Coronary artery (tissue), 2 donors: Measurements from ENCODE around the gene P2RX6.

Source experiments
- DNase-seq: peaks from one replicate; pipeline ENCODE4 v3.0.0-alpha.2; 2017; ENCODE audit warnings: low spot score
- H3K27ac ChIP-seq, 2 donors: fragments of 200-600 bp; sonication (generic); one replicate each; pipeline ENCODE4 v1.5.1; 2016 to 2019
- H3K4me3 ChIP-seq: fragments of 200-600 bp; sonication (generic); 2 replicates; pipeline ENCODE4 v1.5.1; 2016; ENCODE audit warnings: mild to moderate bottlenecking, moderate library complexity
- CTCF ChIP-seq: fragments of 200-600 bp; sonication (generic); IDR thresholded peaks from one replicate; pipeline ENCODE4 v1.5.1; 2019; ENCODE audit warnings: antibody characterized with exemption

The P2RX6 gene

GRCh38 chr22:21028277-21029251, 13.6 kb downstream of the P2RX6 start:
- TF ChIP-seq CTCF, result no peak
- DNase-seq, result no peak
- H3K27ac ChIP-seq, result no peak overlapping the region
- no peak overlapping the region for H3K4me3 ChIP-seq

- no peak for DNase-seq
- no peak overlapping the region for H3K4me3 ChIP-seq
- TF ChIP-seq CTCF, result no peak
- no peak overlapping the region for H3K27ac ChIP-seq
Observed at GRCh38 chr22:21029486-21030025, 14.6 kb downstream of the P2RX6 start.

GRCh38 chr22:21030032-21030431, 15.1 kb downstream of the P2RX6 start:
- TF ChIP-seq CTCF, result no peak
- Histone ChIP-seq H3K4me3 (no peak overlapping the region), H3K27ac (no peak overlapping the region)
- DNase-seq, result no peak

- TF ChIP-seq CTCF, result no peak
- DNase-seq, result peak; percentile 65
- Histone ChIP-seq H3K4me3 (peak overlapping the region; percentile 78), H3K27ac (no peak overlapping the region)
Observed at GRCh38 chr22:21030621-21031544, 15.9 kb downstream of the P2RX6 start.

- no peak for TF ChIP-seq CTCF
- DNase-seq, result peak; percentile 71
- H3K4me3 ChIP-seq, result peak overlapping the region; percentile 78
- H3K27ac ChIP-seq, result no peak overlapping the region
Observed at GRCh38 chr22:21031545-21032036, 16.6 kb downstream of the P2RX6 start.

- DNase-seq, result no peak
- no peak for TF ChIP-seq CTCF
- peak within 1 kb of the TSS; percentile 78 for H3K4me3 ChIP-seq
- H3K27ac ChIP-seq, result peak within 1 kb of the TSS in 1 of 2 donors; percentile 33
Observed at GRCh38 chr22:21032037-21032867, 17.3 kb downstream of the P2RX6 start, which contains the start of gene SLC7A4. Gene SLC7A4 (minus strand): TSS chr22:21032561. CDS start chr22:21031812, 749 bp downstream.
